GM12878 (cell line): Measurements from ENCODE around the gene USP5.
"Not testable (repeated sequence)": the region's sequence is repeated elsewhere in the genome, so short reads cannot be mapped to it uniquely, and the experiment has no call there.

Source experiments
- CTCF ChIP-seq, 3 experiments: IDR thresholded peaks in 2 of 3; conservative IDR thresholded peaks in 1 of 3; 2 replicates each; pipeline ENCODE4 v1.5.1; 2011; ENCODE audit warnings: low read depth in 3 of 3, low read length in 3 of 3, mild to moderate bottlenecking in 3 of 3, control low read depth in 2 of 3, moderate library complexity in 2 of 3, inconsistent platforms in 1 of 3, mixed read lengths in 1 of 3; ENCODE audit not compliant: control insufficient read depth in 2 of 3, insufficient read depth in 1 of 3; ENCODE audit errors: extremely low read depth in 1 of 3
- EP300 ChIP-seq, 2 experiments: fragments of 150-350 bp in 1 of 2; IDR thresholded peaks; 2 replicates each; pipeline ENCODE4 v1.6.1; 2011 to 2012; ENCODE audit warnings: low read depth in 2 of 2, low read length in 2 of 2, borderline replicate concordance in 1 of 2, improper control_type of control experiment in 1 of 2, inconsistent platforms in 1 of 2; ENCODE audit not compliant: control insufficient read depth in 1 of 2
- NFYA ChIP-seq: IDR thresholded peaks from 2 replicates; pipeline ENCODE4 v1.6.1; 2011; ENCODE audit warnings: low read depth, mild to moderate bottlenecking, low read length, improper control_type of control experiment, borderline replicate concordance
- SUZ12 ChIP-seq: fragments of 200-600 bp; sonication (generic); IDR thresholded peaks from one replicate; pipeline ENCODE4 v1.6.1; 2018; ENCODE audit warnings: antibody characterized with exemption, mild to moderate bottlenecking; ENCODE audit not compliant: unreplicated experiment
- YBX1 ChIP-seq: fragments of 450-650 bp; IDR thresholded peaks from 2 replicates; pipeline ENCODE4 v1.6.1; 2016; ENCODE audit warnings: antibody characterized with exemption
- YY1 ChIP-seq: IDR thresholded peaks from 2 replicates; pipeline ENCODE4 v1.6.1; 2011; ENCODE audit warnings: low read depth, mild to moderate bottlenecking, low read length
- ZNF274 ChIP-seq: IDR thresholded peaks from one replicate; pipeline ENCODE4 v1.8.0; 2011; ENCODE audit not compliant: insufficient read length, insufficient read depth
- ZSCAN29 ChIP-seq: fragments of 450-650 bp; IDR thresholded peaks from 2 replicates; pipeline ENCODE4 v1.6.1; 2017; ENCODE audit warnings: mild to moderate bottlenecking, moderate library complexity
- TF ChIP-seq, protein P1 (sequence below): IDR thresholded peaks from 2 replicates; pipeline ENCODE4 v1.6.1; 2012; ENCODE audit warnings: low read depth, low read length, improper control_type of control experiment

- TF ChIP-seq YBX1; ZSCAN29; EP300 (IDR thresholded peaks at IDR 0.05; ENCODE audit: borderline replicate concordance in 1 of 2, control insufficient read depth in 1 of 2, low read depth in 2 of 2, low read length in 2 of 2); NFYA; CTCF (IDR thresholded peaks at IDR 0.05 in 2 of 3, conservative IDR thresholded peaks at IDR 0.05 in 1 of 3; ENCODE audit: control insufficient read depth in 2 of 3, extremely low read depth in 1 of 3, insufficient read depth in 1 of 3, low read depth in 3 of 3, low read length in 3 of 3); YY1; SUZ12; ZNF274: not testable (repeated sequence)
- TF ChIP-seq, protein P1, sequence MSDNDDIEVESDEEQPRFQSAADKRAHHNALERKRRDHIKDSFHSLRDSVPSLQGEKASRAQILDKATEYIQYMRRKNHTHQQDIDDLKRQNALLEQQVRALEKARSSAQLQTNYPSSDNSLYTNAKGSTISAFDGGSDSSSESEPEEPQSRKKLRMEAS = not testable (repeated sequence)
Measured at GRCh38 chr12:6889775-6890573, 38.0 kb downstream of the USP5 start.
